H9 (cell line): Measurements from ENCODE around the gene PSMB5. TPM values are rescaled to one million over a fixed set of nuclear protein-coding genes. Genes with fewer than 3 reads are reported as not detected.

ENCODE experiments used
- DNase-seq: peaks from one replicate; pipeline ENCODE4 v3.0.0-alpha.2; 2017
- H2AFZ ChIP-seq: one replicate; pipeline ENCODE4 v1.6.1; 2013; ENCODE audit warnings: mild to moderate bottlenecking, low read length, control low read depth, moderate library complexity
- H2AK5ac ChIP-seq: 2 replicates; pipeline ENCODE4 v1.6.1; 2013; ENCODE audit warnings: low read length, control low read depth, mixed read lengths; ENCODE audit not compliant: insufficient read length
- H2BK120ac ChIP-seq: one replicate; pipeline ENCODE4 v1.6.1; 2013; ENCODE audit warnings: low read depth, mild to moderate bottlenecking, low read length, control low read depth, inconsistent platforms; ENCODE audit not compliant: poor library complexity, severe bottlenecking
- H2BK12ac ChIP-seq: 2 replicates; pipeline ENCODE4 v1.6.1; 2013; ENCODE audit warnings: low read length, control low read depth, mixed read lengths, low read depth; ENCODE audit not compliant: insufficient read length
- H2BK15ac ChIP-seq: 2 replicates; pipeline ENCODE4 v1.6.1; 2013; ENCODE audit warnings: low read depth, low read length, control low read depth
- H2BK20ac ChIP-seq: one replicate; pipeline ENCODE4 v1.6.1; 2013; ENCODE audit warnings: low read depth, mild to moderate bottlenecking, low read length, control low read depth, inconsistent platforms; ENCODE audit not compliant: poor library complexity, severe bottlenecking
- H2BK5ac ChIP-seq: 2 replicates; pipeline ENCODE4 v1.6.1; 2013; ENCODE audit warnings: low read length, control low read depth, mixed read lengths; ENCODE audit not compliant: insufficient read length
- H3K14ac ChIP-seq: 2 replicates; pipeline ENCODE4 v1.6.1; 2013; ENCODE audit warnings: low read length, control low read depth; ENCODE audit not compliant: insufficient read depth
- H3K18ac ChIP-seq: 2 replicates; pipeline ENCODE4 v1.6.1; 2013; ENCODE audit warnings: low read depth, mild to moderate bottlenecking, mixed read lengths, low read length, control low read depth; ENCODE audit not compliant: insufficient read length
- H3K23ac ChIP-seq: 2 replicates; pipeline ENCODE4 v1.6.1; 2013; ENCODE audit warnings: low read length, control low read depth, mixed read lengths, low read depth; ENCODE audit not compliant: insufficient read length
- H3K23me2 ChIP-seq: 2 replicates; pipeline ENCODE4 v1.6.1; 2013; ENCODE audit warnings: low read depth, mild to moderate bottlenecking, mixed read lengths, low read length, control low read depth; ENCODE audit not compliant: insufficient read length, poor library complexity, severe bottlenecking
- H3K27ac ChIP-seq: 2 replicates; pipeline ENCODE4 v1.5.1; 2013; ENCODE audit warnings: low read length, control low read depth, mixed read lengths, low read depth; ENCODE audit not compliant: insufficient read length
- H3K27me3 ChIP-seq: 2 replicates; pipeline ENCODE4 v1.6.1; 2013; ENCODE audit warnings: low read length, control low read depth, inconsistent platforms; ENCODE audit not compliant: insufficient read depth
- H3K4ac ChIP-seq: 2 replicates; pipeline ENCODE4 v1.6.1; 2013; ENCODE audit warnings: low read depth, mild to moderate bottlenecking, control low read depth, inconsistent platforms, low read length, moderate library complexity
- H3K4me1 ChIP-seq: 2 replicates; pipeline ENCODE4 v1.6.1; 2013; ENCODE audit warnings: low read length, control low read depth, inconsistent platforms; ENCODE audit not compliant: insufficient read depth
- H3K4me2 ChIP-seq: 2 replicates; pipeline ENCODE4 v1.6.1; 2013; ENCODE audit warnings: low read length, control low read depth, mixed read lengths; ENCODE audit not compliant: insufficient read length, insufficient read depth
- H3K56ac ChIP-seq: 2 replicates; pipeline ENCODE4 v1.6.1; 2013; ENCODE audit warnings: low read depth, mild to moderate bottlenecking, mixed read lengths, low read length, control low read depth; ENCODE audit not compliant: insufficient read length
- H3K79me1 ChIP-seq: 2 replicates; pipeline ENCODE4 v1.6.1; 2013; ENCODE audit warnings: low read depth, mild to moderate bottlenecking, moderate library complexity, low read length, control low read depth, inconsistent platforms; ENCODE audit not compliant: insufficient read depth, poor library complexity, severe bottlenecking
- H3K79me2 ChIP-seq: 2 replicates; pipeline ENCODE4 v1.6.1; 2013; ENCODE audit warnings: low read length, control low read depth, inconsistent platforms; ENCODE audit not compliant: insufficient read depth
- H3K9ac ChIP-seq: 2 replicates; pipeline ENCODE4 v1.6.1; 2013; ENCODE audit warnings: low read length, control low read depth, mixed read lengths; ENCODE audit not compliant: insufficient read length; ENCODE audit errors: extremely low read depth
- H3K9me3 ChIP-seq: one replicate; pipeline ENCODE4 v1.6.1; 2013; ENCODE audit warnings: low read depth, low read length, inconsistent platforms; ENCODE audit not compliant: control insufficient read depth
- H3T11ph ChIP-seq: one replicate; pipeline ENCODE4 v1.6.1; 2013; ENCODE audit warnings: mild to moderate bottlenecking, low read length, control low read depth, inconsistent platforms
- H4K20me1 ChIP-seq: one replicate; pipeline ENCODE4 v1.6.1; 2013; ENCODE audit not compliant: control insufficient read depth, insufficient read length, insufficient read depth
- H4K5ac ChIP-seq: 2 replicates; pipeline ENCODE4 v1.6.1; 2013; ENCODE audit warnings: low read depth, mild to moderate bottlenecking, mixed read lengths, low read length, control low read depth; ENCODE audit not compliant: insufficient read length
- H4K8ac ChIP-seq: replicated peaks from 2 replicates; pipeline ENCODE4 v1.6.1; 2013; ENCODE audit warnings: low read length, control low read depth, mixed read lengths, low read depth; ENCODE audit not compliant: insufficient read length
- H4K91ac ChIP-seq: 2 replicates; pipeline ENCODE4 v1.6.1; 2013; ENCODE audit warnings: low read depth, mild to moderate bottlenecking, moderate library complexity, mixed read lengths, low read length, control low read depth; ENCODE audit not compliant: insufficient read length
- H3K27ac Mint-ChIP-seq, 3 experiments: 2 replicates in 2 of 3; 3 replicates in 1 of 3; pipeline ENCODE4 v1.8.0; 2020 to 2021; ENCODE audit warnings: mixed read lengths in 3 of 3, mild to moderate bottlenecking in 1 of 3, moderate library complexity in 1 of 3
- H3K27me3 Mint-ChIP-seq: 2 replicates; pipeline ENCODE4 v1.8.0; 2021; ENCODE audit warnings: low read depth, mild to moderate bottlenecking, moderate library complexity, mixed read lengths
- H3K36me3 Mint-ChIP-seq, 3 experiments: 2 replicates in 2 of 3; 3 replicates in 1 of 3; pipeline ENCODE4 v1.8.0; 2020 to 2021; ENCODE audit warnings: low read depth in 3 of 3, mixed read lengths in 3 of 3; ENCODE audit not compliant: insufficient read depth in 1 of 3
- H3K4me1 Mint-ChIP-seq, 2 experiments: 2 replicates each; pipeline ENCODE4 v1.8.0; 2020; ENCODE audit warnings: mixed read lengths in 2 of 2
- H3K4me3 Mint-ChIP-seq, 2 experiments: 2 replicates in 1 of 2; 3 replicates in 1 of 2; pipeline ENCODE4 v1.8.0; 2020 to 2021; ENCODE audit warnings: mild to moderate bottlenecking in 2 of 2, mixed read lengths in 2 of 2, moderate library complexity in 1 of 2
- H3K9me3 Mint-ChIP-seq, 2 experiments: 2 replicates in 1 of 2; 3 replicates in 1 of 2; pipeline ENCODE4 v1.8.0; 2020; ENCODE audit warnings: mild to moderate bottlenecking in 2 of 2, mixed read lengths in 2 of 2, moderate library complexity in 1 of 2
- CTCF ChIP-seq: fragments of 200-600 bp; sonication (generic); conservative IDR thresholded peaks from 3 replicates; pipeline ENCODE4 v1.8.0; 2021; ENCODE audit warnings: antibody characterized with exemption, mild to moderate bottlenecking
- WGBS: extraction: QIAGEN DNeasy Blood & Tissue Kit; methylation state at CpG from one replicate; pipeline ENCODE4 v1.1.7; 2013; ENCODE audit warnings: missing lambda C conversion rate, low lambda C conversion rate, mixed read lengths; ENCODE audit not compliant: insufficient read length; ENCODE audit errors: extremely low coverage; 5-methylcytosine and 5-hydroxymethylcytosine counted together
- total RNA-seq: library from RNA; stranded (reverse); gene quantifications from 2 replicates; pipeline ENCODE4 v1.2.1, GENCODE V29; 2021

The PSMB5 gene
- total RNA-seq, 1 experiment from 2014 or later: 252 TPM

GRCh38 chr14:22977684-22978486 lies 56.8 kb downstream of the PSMB5 start:
- H3K27ac Mint-ChIP-seq: peak overlapping the region; percentile 96 to 100 (median 98)
- H3K79me2 ChIP-seq: 0 out of 2 replicates have a peak, but pooled peaks cover 2% of the 10 kb centered on the region

More at GRCh38 chr14:22977684-22978486, 56.8 kb downstream of the PSMB5 start:
- DNase-seq: peak; percentile 92
- Histone ChIP-seq H4K91ac (peak overlapping the region; percentile 56), H3K56ac (no peak overlapping the region), H3K23me2 (peaks cover 15% of the 10 kb centered on the region), H2BK12ac (peak overlapping the region; percentile 12), H4K5ac (no peak overlapping the region), H3K4ac (peak overlapping the region; percentile 10), H3K9ac (peak overlapping the region; percentile 21), H2BK15ac (no peak overlapping the region), H3K27me3 (no peaks in the 10 kb centered on the region), H2BK5ac (peak overlapping the region; percentile 60), H3K4me2 (peak overlapping the region; percentile 28), H3K23ac (no peak overlapping the region), H3K18ac (peak overlapping the region; percentile 45), H2BK120ac (no peak overlapping the region), H2BK20ac (no peak overlapping the region), H3K79me1 (no peaks in the 10 kb centered on the region), H2AK5ac (no peak overlapping the region), H3K4me1 (peaks cover 20% of the 10 kb centered on the region), H3K27ac (peak overlapping the region; percentile 77), H3K9me3 (no peaks in the 10 kb centered on the region), H3K14ac (peak overlapping the region; percentile 76), H2AFZ (no peak overlapping the region), H4K20me1 (peaks cover 3% of the 10 kb centered on the region), H4K8ac (no peak overlapping the region), H3T11ph (peak overlapping the region; percentile 13)
- Mint-ChIP-seq H3K4me3 (peak overlapping the region; percentile 51 to 70), H3K9me3 (no peaks in the 10 kb centered on the region), H3K4me1 (peaks cover 45 to 55% of the 10 kb centered on the region in 2 experiments), H3K27me3 (no peaks in the 10 kb centered on the region; the same call in none of the 2 replicates), H3K36me3 (peaks cover 23 to 67% (median 65%) of the 10 kb centered on the region in 3 experiments; a peak in 6 of 7 replicates)
- no peak for TF ChIP-seq CTCF
- WGBS: no CpG with 5 or more reads among the region's 8 CpGs
